Calu3 (cell line): ENCODE data around the gene OR10C1. TPM values are rescaled to one million over a fixed set of nuclear protein-coding genes. Genes with fewer than 3 reads are reported as not detected.

ENCODE experiments used
- BruUV-seq: library from RNA; stranded (reverse); fragments of 400-500 nt; replicated peaks from 2 replicates; lab custom pipeline; 2021; lab: Mats Ljungman, UMichigan
- CTCF ChIA-PET: fragments of 300-600 bp; sonication (Branson Sonifier 250); formaldehyde crosslinking; loops from one replicate; lab custom pipeline; 2022; ENCODE audit warnings: antibody characterized with exemption; lab: Charles Lee
- DNase-seq: peaks from one replicate; pipeline ENCODE4 v3.0.0; 2022
- H3K27ac Mint-ChIP-seq: one replicate; pipeline ENCODE4 v1.8.0; 2022; ENCODE audit warnings: mixed read lengths; ENCODE audit not compliant: unreplicated experiment
- H3K27me3 Mint-ChIP-seq: one replicate; pipeline ENCODE4 v1.8.0; 2022; ENCODE audit warnings: mixed read lengths; ENCODE audit not compliant: unreplicated experiment
- H3K36me3 Mint-ChIP-seq: one replicate; pipeline ENCODE4 v1.8.0; 2022; ENCODE audit warnings: mild to moderate bottlenecking, moderate library complexity, mixed read lengths; ENCODE audit not compliant: insufficient read depth, unreplicated experiment
- H3K4me1 Mint-ChIP-seq: one replicate; pipeline ENCODE4 v1.8.0; 2022; ENCODE audit warnings: mild to moderate bottlenecking, low read depth, mixed read lengths; ENCODE audit not compliant: unreplicated experiment
- H3K4me3 Mint-ChIP-seq: one replicate; pipeline ENCODE4 v1.8.0; 2022; ENCODE audit warnings: mild to moderate bottlenecking, low read depth, moderate library complexity, mixed read lengths; ENCODE audit not compliant: unreplicated experiment
- H3K9me3 Mint-ChIP-seq: one replicate; pipeline ENCODE4 v1.8.0; 2022; ENCODE audit warnings: low read depth, mixed read lengths; ENCODE audit not compliant: unreplicated experiment
- intact Hi-C: fragments of 100-400 bp; cut with micrococcal nuclease; formaldehyde crosslinking; loops from one replicate; pipeline ENCODE4 v1.10.0; 2022; ENCODE audit not compliant: unreplicated experiment
- total RNA-seq: library from RNA; stranded (reverse); gene quantifications from 2 replicates; pipeline ENCODE4 v1.2.3, GENCODE V29; 2022
- TF ChIP-seq, protein P1 (sequence below): fragments of 200-600 bp; IDR thresholded peaks from one replicate; pipeline ENCODE4 v1.8.0; 2022; ENCODE audit warnings: antibody characterized with exemption; ENCODE audit not compliant: unreplicated experiment

OR10C1 gene
- total RNA-seq, 1 experiment from 2014 or later, result not detected

DNA sequence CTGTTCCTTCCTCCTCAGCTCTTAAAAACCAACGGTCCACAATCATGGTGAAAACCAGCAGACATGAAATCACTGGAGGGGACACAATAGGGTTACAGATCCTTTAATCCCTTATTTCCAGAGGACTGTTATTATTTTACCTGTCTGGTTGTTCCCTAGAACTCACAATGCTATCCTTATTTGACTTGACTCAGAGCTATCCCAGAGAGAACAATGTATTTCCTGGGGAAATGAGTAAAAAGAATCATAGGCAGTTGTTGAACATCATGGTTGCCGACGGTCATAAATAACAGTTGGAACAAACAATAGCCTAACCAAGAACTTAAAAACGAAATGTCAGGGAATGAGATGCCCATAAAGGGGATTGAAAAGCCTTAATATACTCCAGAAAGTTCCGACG, 27.1 kb downstream of the OR10C1 start:
- Mint-ChIP-seq H3K27me3 (no peaks in the 10 kb centered on the region), H3K27ac (no peak overlapping the region), H3K4me3 (no peak overlapping the region), H3K4me1 (peaks cover 14% of the 10 kb centered on the region), H3K9me3 (peaks cover 7% of the 10 kb centered on the region), H3K36me3 (no peaks in the 10 kb centered on the region)
- BruUV-seq, result no TSS peak
- intact Hi-C loops, result loop anchor here (10.0 kb wide), 1 partner anchor 99 kb away; no protein-coding TSS in a partner anchor
- CTCF ChIA-PET, result interaction anchor here (0.6 to 0.8 kb wide), 2 partner anchors 36 to 124 kb away, joined by 3 read pairs; no protein-coding TSS in a partner anchor
- no peak for DNase-seq
- TF ChIP-seq, protein P1, sequence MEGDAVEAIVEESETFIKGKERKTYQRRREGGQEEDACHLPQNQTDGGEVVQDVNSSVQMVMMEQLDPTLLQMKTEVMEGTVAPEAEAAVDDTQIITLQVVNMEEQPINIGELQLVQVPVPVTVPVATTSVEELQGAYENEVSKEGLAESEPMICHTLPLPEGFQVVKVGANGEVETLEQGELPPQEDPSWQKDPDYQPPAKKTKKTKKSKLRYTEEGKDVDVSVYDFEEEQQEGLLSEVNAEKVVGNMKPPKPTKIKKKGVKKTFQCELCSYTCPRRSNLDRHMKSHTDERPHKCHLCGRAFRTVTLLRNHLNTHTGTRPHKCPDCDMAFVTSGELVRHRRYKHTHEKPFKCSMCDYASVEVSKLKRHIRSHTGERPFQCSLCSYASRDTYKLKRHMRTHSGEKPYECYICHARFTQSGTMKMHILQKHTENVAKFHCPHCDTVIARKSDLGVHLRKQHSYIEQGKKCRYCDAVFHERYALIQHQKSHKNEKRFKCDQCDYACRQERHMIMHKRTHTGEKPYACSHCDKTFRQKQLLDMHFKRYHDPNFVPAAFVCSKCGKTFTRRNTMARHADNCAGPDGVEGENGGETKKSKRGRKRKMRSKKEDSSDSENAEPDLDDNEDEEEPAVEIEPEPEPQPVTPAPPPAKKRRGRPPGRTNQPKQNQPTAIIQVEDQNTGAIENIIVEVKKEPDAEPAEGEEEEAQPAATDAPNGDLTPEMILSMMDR, result no peak

GRCh38 chr6:29474996-29475395, 35.9 kb downstream of the OR10C1 start:
- no TSS peak for BruUV-seq
- H3K9me3 Mint-ChIP-seq, result no peaks in the 10 kb centered on the region

GRCh38 chr6:29477923-29478450, 38.9 kb downstream of the OR10C1 start:
- intact Hi-C loops, result no loop called here
- no peaks in the 10 kb centered on the region for H3K4me1 Mint-ChIP-seq
- BruUV-seq, result no TSS peak
- H3K4me3 Mint-ChIP-seq, result no peak overlapping the region
- H3K27ac Mint-ChIP-seq, result no peak overlapping the region
- H3K9me3 Mint-ChIP-seq, result peaks cover 2% of the 10 kb centered on the region
- DNase-seq, result no peak
- TF ChIP-seq, protein P1, result no peak
- H3K36me3 Mint-ChIP-seq, result no peaks in the 10 kb centered on the region
- CTCF ChIA-PET, result no interaction called here
- no peaks in the 10 kb centered on the region for H3K27me3 Mint-ChIP-seq

More at GRCh38 chr6:29474996-29475395, 35.9 kb downstream of the OR10C1 start:
- Mint-ChIP-seq H3K4me1 (no peaks in the 10 kb centered on the region), H3K27me3 (no peaks in the 10 kb centered on the region), H3K27ac (no peak overlapping the region), H3K36me3 (no peaks in the 10 kb centered on the region), H3K4me3 (no peak overlapping the region)
- TF ChIP-seq, protein P1, result no peak
- DNase-seq, result no peak
- intact Hi-C loops, result no loop called here
- CTCF ChIA-PET, result no interaction called here

GRCh38 chr6:29478740-29479139, 39.6 kb downstream of the OR10C1 start:
- no TSS peak for BruUV-seq

More at GRCh38 chr6:29478740-29479139, 39.6 kb downstream of the OR10C1 start:
- CTCF ChIA-PET, result no interaction called here
- no peak overlapping the region for H3K27ac Mint-ChIP-seq
- no peaks in the 10 kb centered on the region for H3K27me3 Mint-ChIP-seq
- DNase-seq, result no peak
- no peaks in the 10 kb centered on the region for H3K36me3 Mint-ChIP-seq
- intact Hi-C loops, result no loop called here
- TF ChIP-seq, protein P1, result no peak
- H3K9me3 Mint-ChIP-seq, result peaks cover 2% of the 10 kb centered on the region
- H3K4me1 Mint-ChIP-seq, result no peaks in the 10 kb centered on the region
- no peak overlapping the region for H3K4me3 Mint-ChIP-seq
